Endodermal cell (in vitro differentiated cells): ENCODE results near the gene ZSCAN31. TPM values are rescaled to one million over a fixed set of nuclear protein-coding genes. Genes with fewer than 3 reads are reported as not detected.
A peak's percentile ranks its signal among the peaks of the same experiment; 100 is the strongest.
"Not testable (repeated sequence)": the region's sequence is repeated elsewhere in the genome, so short reads cannot be mapped to it uniquely, and the experiment has no call there.

Experiments used
- DNase-seq: peaks from one replicate; pipeline ENCODE4 v3.0.0-alpha.2; 2017
- H3K27ac ChIP-seq: 2 replicates; pipeline ENCODE4 v1.5.1; 2013; ENCODE audit warnings: mild to moderate bottlenecking, low read depth, low read length, moderate library complexity
- H3K27me3 ChIP-seq: 2 replicates; pipeline ENCODE4 v1.6.1; 2013; ENCODE audit warnings: mild to moderate bottlenecking, low read length, moderate library complexity; ENCODE audit not compliant: insufficient read depth, control insufficient read depth, poor library complexity, severe bottlenecking
- H3K36me3 ChIP-seq: 2 replicates; pipeline ENCODE4 v1.7.0; 2013; ENCODE audit warnings: mild to moderate bottlenecking, low read length, moderate library complexity; ENCODE audit not compliant: control insufficient read depth, insufficient read depth
- H3K4me1 ChIP-seq: one replicate; pipeline ENCODE4 v1.7.0; 2013; ENCODE audit warnings: low read length; ENCODE audit not compliant: control insufficient read depth, insufficient read depth
- H3K4me3 ChIP-seq: 2 replicates; pipeline ENCODE4 v1.5.1; 2013; ENCODE audit warnings: mild to moderate bottlenecking, low read length, moderate library complexity
- H3K9ac ChIP-seq: 2 replicates; pipeline ENCODE4 v1.6.1; 2013; ENCODE audit warnings: mild to moderate bottlenecking, low read length, moderate library complexity; ENCODE audit not compliant: poor library complexity, severe bottlenecking; ENCODE audit errors: extremely low read depth
- H3K9me3 ChIP-seq: 2 replicates; pipeline ENCODE4 v1.6.1; 2013; ENCODE audit warnings: mild to moderate bottlenecking, low read length, moderate library complexity; ENCODE audit not compliant: control insufficient read depth
- H3K27ac Mint-ChIP-seq: 2 replicates; pipeline ENCODE4 v1.8.0; 2020; ENCODE audit warnings: mixed read lengths
- H3K27me3 Mint-ChIP-seq: 2 replicates; pipeline ENCODE4 v1.8.0; 2021; ENCODE audit warnings: mild to moderate bottlenecking, mixed read lengths; ENCODE audit not compliant: insufficient read depth
- H3K36me3 Mint-ChIP-seq: 2 replicates; pipeline ENCODE4 v1.8.0; 2020; ENCODE audit warnings: low read depth, mixed read lengths
- H3K4me1 Mint-ChIP-seq: 2 replicates; pipeline ENCODE4 v1.8.0; 2020; ENCODE audit warnings: mixed read lengths
- H3K4me3 Mint-ChIP-seq: 2 replicates; pipeline ENCODE4 v1.8.0; 2020; ENCODE audit warnings: mild to moderate bottlenecking, moderate library complexity, mixed read lengths
- H3K9me3 Mint-ChIP-seq: 2 replicates; pipeline ENCODE4 v1.8.0; 2020; ENCODE audit warnings: mild to moderate bottlenecking, mixed read lengths
- WGBS, 2 experiments: methylation state at CpG; one replicate each; pipeline versions ENCODE4 v1.1.5 to v1.1.7; 2013; ENCODE audit warnings: missing lambda C conversion rate in 2 of 2, mixed read lengths in 1 of 2; ENCODE audit not compliant: insufficient coverage in 1 of 2, insufficient read length in 1 of 2; 5-methylcytosine and 5-hydroxymethylcytosine counted together
- total RNA-seq, 2 donors: library from RNA; stranded (reverse); fragmentation: NEBNext Ultra II Directional in 1 of 2; extraction: Animal tissue kit (Norgen Biotek cat#: 25700) in 1 of 2; gene quantifications; 2 replicates in 1 of 2; 3 replicates in 1 of 2; pipeline ENCODE4 v1.2.1, GENCODE V29; 2021
- TF ChIP-seq, protein P1 (sequence below): fragments of 200-600 bp; sonication (generic); conservative IDR thresholded peaks from 2 replicates; pipeline ENCODE4 v1.5.0; 2021; ENCODE audit warnings: antibody characterized with exemption, mild to moderate bottlenecking

Gene ZSCAN31
- total RNA-seq, 2 donors from 2014 or later: 1.7 to 4.7 TPM

DNA sequence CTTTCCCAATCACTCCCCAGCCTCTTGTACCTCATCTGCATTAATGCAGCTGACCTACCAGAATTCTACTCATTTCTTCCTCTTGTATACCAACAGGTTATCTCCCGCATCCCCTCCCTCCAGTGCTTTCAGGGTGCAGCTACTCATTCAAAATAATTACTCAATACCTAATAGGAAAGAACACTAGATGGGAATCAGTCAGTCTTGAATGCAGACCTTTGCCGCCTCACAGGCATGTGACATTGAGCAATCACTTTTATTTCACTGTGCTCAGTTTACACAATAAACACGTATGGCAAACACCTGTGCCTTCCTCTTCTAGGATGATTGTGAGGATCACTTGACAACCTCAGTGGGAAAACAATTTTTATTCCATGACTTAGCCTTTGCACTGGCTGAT is 13.3 kb downstream of the ZSCAN31 start:
- peaks cover 27% of the 10 kb centered on the region for H3K9me3 ChIP-seq
- H3K36me3 ChIP-seq: peaks cover 10% of the 10 kb centered on the region
- 93 to 95% methylated on average over 3 of the region's 3 CpGs for WGBS, 2 experiments
- no peak for DNase-seq
- Mint-ChIP-seq H3K4me3 (no peak overlapping the region), H3K36me3 (peaks cover 28% of the 10 kb centered on the region), H3K9me3 (peaks cover 43% of the 10 kb centered on the region), H3K27ac (no peak overlapping the region), H3K4me1 (no peaks in the 10 kb centered on the region), H3K27me3 (no peaks in the 10 kb centered on the region)
- H3K4me3 ChIP-seq: no peak overlapping the region
- H3K27me3 ChIP-seq: no peaks in the 10 kb centered on the region
- H3K9ac ChIP-seq: no peak overlapping the region
- H3K27ac ChIP-seq: no peak overlapping the region
- H3K4me1 ChIP-seq: no peaks in the 10 kb centered on the region
- TF ChIP-seq, protein P1, sequence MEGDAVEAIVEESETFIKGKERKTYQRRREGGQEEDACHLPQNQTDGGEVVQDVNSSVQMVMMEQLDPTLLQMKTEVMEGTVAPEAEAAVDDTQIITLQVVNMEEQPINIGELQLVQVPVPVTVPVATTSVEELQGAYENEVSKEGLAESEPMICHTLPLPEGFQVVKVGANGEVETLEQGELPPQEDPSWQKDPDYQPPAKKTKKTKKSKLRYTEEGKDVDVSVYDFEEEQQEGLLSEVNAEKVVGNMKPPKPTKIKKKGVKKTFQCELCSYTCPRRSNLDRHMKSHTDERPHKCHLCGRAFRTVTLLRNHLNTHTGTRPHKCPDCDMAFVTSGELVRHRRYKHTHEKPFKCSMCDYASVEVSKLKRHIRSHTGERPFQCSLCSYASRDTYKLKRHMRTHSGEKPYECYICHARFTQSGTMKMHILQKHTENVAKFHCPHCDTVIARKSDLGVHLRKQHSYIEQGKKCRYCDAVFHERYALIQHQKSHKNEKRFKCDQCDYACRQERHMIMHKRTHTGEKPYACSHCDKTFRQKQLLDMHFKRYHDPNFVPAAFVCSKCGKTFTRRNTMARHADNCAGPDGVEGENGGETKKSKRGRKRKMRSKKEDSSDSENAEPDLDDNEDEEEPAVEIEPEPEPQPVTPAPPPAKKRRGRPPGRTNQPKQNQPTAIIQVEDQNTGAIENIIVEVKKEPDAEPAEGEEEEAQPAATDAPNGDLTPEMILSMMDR: no peak

DNA sequence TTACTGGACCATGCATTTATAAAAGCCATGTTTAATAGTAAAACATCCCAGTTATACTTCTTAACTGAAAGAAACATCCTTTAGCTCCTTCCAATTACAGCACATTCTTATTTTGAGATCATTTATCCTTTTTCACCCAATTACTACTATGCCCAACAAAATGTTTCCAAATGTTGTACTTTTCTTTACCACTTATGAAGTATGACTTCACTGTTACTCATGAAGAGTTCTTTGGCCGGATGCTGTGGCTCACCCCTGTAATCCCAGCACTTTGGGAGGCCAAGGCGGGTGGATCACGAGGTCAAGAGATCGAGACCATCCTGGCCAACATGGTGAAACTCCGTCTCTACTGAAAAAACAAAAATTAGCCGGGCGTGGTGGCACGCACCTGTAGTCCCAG is 18.1 kb downstream of the ZSCAN31 start:
- H3K4me3 Mint-ChIP-seq, H3K36me3 Mint-ChIP-seq, H3K4me1 Mint-ChIP-seq, H3K27me3 Mint-ChIP-seq, H3K27ac Mint-ChIP-seq, H3K4me1 ChIP-seq, H3K9ac ChIP-seq, H3K9me3 ChIP-seq, H3K27ac ChIP-seq, H3K4me3 ChIP-seq, H3K36me3 ChIP-seq, H3K27me3 ChIP-seq, DNase-seq: not testable (repeated sequence)
- peaks cover 11% of the 10 kb centered on the region for H3K9me3 Mint-ChIP-seq
- WGBS, 2 experiments: 92 to 96% methylated on average over 7 to 8 of the region's 8 CpGs

DNA sequence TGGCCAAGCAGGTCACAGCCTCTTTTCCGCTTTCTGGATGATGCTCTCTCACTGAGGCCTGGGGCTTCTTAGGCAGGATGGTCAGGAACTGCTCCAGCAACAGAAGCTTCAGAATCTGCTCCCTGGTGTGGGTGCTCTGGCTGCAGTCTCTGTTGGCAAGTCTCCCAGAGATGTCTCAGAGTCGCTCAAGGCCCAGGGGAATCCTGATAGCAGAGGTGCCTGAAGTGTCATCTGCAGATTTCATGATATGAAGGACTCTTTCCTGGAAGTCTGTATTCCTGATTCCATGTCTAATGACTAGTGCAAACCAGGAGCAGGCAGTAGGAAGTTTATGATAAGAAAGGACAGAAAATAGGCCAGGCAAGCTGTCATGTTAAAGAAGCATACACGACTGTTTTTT is 20.3 kb downstream of the ZSCAN31 start:
- no peak overlapping the region for H3K4me3 ChIP-seq
- no peaks in the 10 kb centered on the region for H3K36me3 ChIP-seq
- no peak overlapping the region for H3K27ac ChIP-seq
- H3K9me3 ChIP-seq: peaks cover 8% of the 10 kb centered on the region
- Mint-ChIP-seq H3K4me1 (peaks cover 8% of the 10 kb centered on the region), H3K36me3 (peaks cover 2% of the 10 kb centered on the region), H3K27ac (no peak overlapping the region), H3K4me3 (no peak overlapping the region), H3K27me3 (peaks cover 4% of the 10 kb centered on the region), H3K9me3 (peaks cover 8% of the 10 kb centered on the region)
- DNase-seq: no peak
- WGBS, 2 experiments: 89 to 96% methylated on average over 3 of the region's 3 CpGs
- no peaks in the 10 kb centered on the region for H3K27me3 ChIP-seq
- H3K9ac ChIP-seq: no peak overlapping the region
- TF ChIP-seq, protein P1: no peak
- H3K4me1 ChIP-seq: no peaks in the 10 kb centered on the region

DNA sequence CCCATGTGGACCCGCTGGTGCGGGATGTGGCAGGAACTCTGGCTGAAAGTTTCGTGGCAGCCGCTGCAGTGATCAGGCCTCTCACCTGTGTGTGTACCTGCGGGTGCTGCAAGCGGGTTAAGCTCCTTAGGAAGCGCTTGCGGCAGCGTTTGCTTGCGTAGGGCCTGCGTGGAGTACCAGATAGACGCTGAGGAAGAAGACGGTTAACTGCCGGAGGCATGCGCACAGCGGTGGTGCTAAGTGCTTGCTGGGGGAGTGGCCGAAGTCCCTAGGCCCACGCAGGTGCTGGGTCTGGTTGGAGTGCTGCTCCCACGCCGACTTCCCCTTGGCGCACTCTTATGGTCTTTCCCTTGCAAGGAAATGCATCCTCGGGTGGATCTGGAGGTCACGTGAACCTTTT is 23.0 kb downstream of the ZSCAN31 start:
- DNase-seq: peak; percentile 54
- H3K36me3 ChIP-seq: no peaks in the 10 kb centered on the region
- no peaks in the 10 kb centered on the region for H3K4me1 ChIP-seq
- H3K9ac ChIP-seq: no peak overlapping the region
- WGBS, 2 experiments: 92 to 95% methylated on average over 22 to 23 of the region's 23 CpGs
- TF ChIP-seq, protein P1: no peak
- Mint-ChIP-seq H3K27me3 (peaks cover 4% of the 10 kb centered on the region), H3K4me1 (peaks cover 23% of the 10 kb centered on the region), H3K36me3 (peaks cover 2% of the 10 kb centered on the region), H3K4me3 (no peak overlapping the region), H3K9me3 (peaks cover 3% of the 10 kb centered on the region), H3K27ac (no peak overlapping the region)
- no peaks in the 10 kb centered on the region for H3K27me3 ChIP-seq
- H3K4me3 ChIP-seq: no peak overlapping the region
- no peak overlapping the region for H3K27ac ChIP-seq
- H3K9me3 ChIP-seq: peaks cover 8% of the 10 kb centered on the region
